GM12892 (cell line): ENCODE data around the gene SORCS3.

Experiments
- POLR2A ChIP-seq: IDR thresholded peaks from 2 replicates; pipeline ENCODE4 v1.6.1; 2011; ENCODE audit warnings: low read depth, low read length, control low read depth
- POLR2AphosphoS5 ChIP-seq: IDR thresholded peaks from 2 replicates; pipeline ENCODE4 v1.6.1; 2011; ENCODE audit warnings: low read depth, low read length, control low read depth

- TF ChIP-seq POLR2AphosphoS5 (no peak), POLR2A (no peak)
Observed at GRCh38 chr10:104875561-104875960, 234.5 kb downstream of the SORCS3 start.
